ENCODE data around the gene PLXNB2.

- no peak for TF ChIP-seq CTCF (IDR thresholded peaks at IDR 0.05; ENCODE audit: low read length)
- no peak for TF ChIP-seq EZH2 (IDR thresholded peaks at IDR 0.05; ENCODE audit: borderline replicate concordance, low read length)
Observed at GRCh38 chr22:50264104-50264745, 43.2 kb downstream of the PLXNB2 start.
